GM10248 (cell line): Measurements from ENCODE around the gene ATP13A2.
"Not testable (repeated sequence)": the region's sequence is repeated elsewhere in the genome, so short reads cannot be mapped to it uniquely, and the experiment has no call there.

Experiments used
- CTCF ChIA-PET: fragments of 300-600 bp; sonication (Branson Sonifier 250); formaldehyde crosslinking; extraction: SDS; loops from one replicate; lab custom pipeline; 2021; ENCODE audit warnings: antibody characterized with exemption; lab: Yijun Ruan, JAX
- POLR2A ChIA-PET: fragments of 350-650 bp; sonication (Branson Sonifier 250); formaldehyde crosslinking; extraction: SDS; loops from one replicate; lab custom pipeline; 2020; ENCODE audit warnings: antibody characterized with exemption; lab: Yijun Ruan, JAX
- DNase-seq: peaks from one replicate; pipeline ENCODE4 v3.0.0; 2012; ENCODE audit errors: extremely low spot score
- CTCF ChIP-seq: IDR thresholded peaks from 2 replicates; pipeline ENCODE4 v1.5.1; 2012; ENCODE audit warnings: mild to moderate bottlenecking, low read depth; ENCODE audit errors: extremely low read depth, missing control alignments, control extremely low read depth

ATP13A2 gene

GRCh38 chr1:16944038-16944437 is 67.7 kb downstream of the ATP13A2 start:
- ChIA-PET CTCF (interaction anchor here (1.0 to 2.1 kb wide), 2 partner anchors 8 to 17 kb away, joined by 3 to 8 read pairs; no protein-coding TSS in a partner anchor), POLR2A (no interaction called here)
- no peak for DNase-seq
- TF ChIP-seq CTCF: no peak

GRCh38 chr1:16939386-16940180 is 72.1 kb downstream of the ATP13A2 start:
- DNase-seq, CTCF ChIA-PET, POLR2A ChIA-PET: not testable (repeated sequence)

- POLR2A ChIA-PET: no interaction called here
- CTCF ChIA-PET: interaction anchor here (1.2 to 1.3 kb wide), 2 partner anchors 8 to 318 kb away, joined by 3 read pairs; no protein-coding TSS in a partner anchor
- no peak for DNase-seq
- no peak for TF ChIP-seq CTCF
Observed at GRCh38 chr1:16938351-16939321, 73.1 kb downstream of the ATP13A2 start.

- DNase-seq, POLR2A ChIA-PET: not testable (repeated sequence)
- CTCF ChIA-PET: interaction anchor here (1.6 kb wide), 1 partner anchor 16 kb away, joined by 5 read pairs; no protein-coding TSS in a partner anchor
Observed at GRCh38 chr1:16936580-16936979, 75.1 kb downstream of the ATP13A2 start.
